Osteocyte (in vitro differentiated cells): Measurements from ENCODE around the gene PRELID3B. TPM values are rescaled to one million over a fixed set of nuclear protein-coding genes. Genes with fewer than 3 reads are reported as not detected.
A peak's percentile ranks its signal among the peaks of the same experiment; 100 is the strongest.

ENCODE experiments used
- DNase-seq: peaks from one replicate; pipeline ENCODE4 v3.0.0; 2021; ENCODE audit warnings: mixed read lengths; ENCODE audit not compliant: unreplicated experiment; ENCODE audit errors: extremely low spot score
- H3K27ac Mint-ChIP-seq: one replicate; pipeline ENCODE4 v1.8.0; 2021; ENCODE audit warnings: mild to moderate bottlenecking, mixed read lengths; ENCODE audit not compliant: unreplicated experiment
- H3K27me3 Mint-ChIP-seq: one replicate; pipeline ENCODE4 v1.8.0; 2021; ENCODE audit warnings: mixed read lengths; ENCODE audit not compliant: unreplicated experiment
- H3K36me3 Mint-ChIP-seq: one replicate; pipeline ENCODE4 v1.8.0; 2021; ENCODE audit warnings: mixed read lengths; ENCODE audit not compliant: unreplicated experiment
- H3K4me1 Mint-ChIP-seq: one replicate; pipeline ENCODE4 v1.8.0; 2021; ENCODE audit warnings: mixed read lengths; ENCODE audit not compliant: unreplicated experiment
- H3K4me3 Mint-ChIP-seq: one replicate; pipeline ENCODE4 v1.8.0; 2021; ENCODE audit warnings: mild to moderate bottlenecking, moderate library complexity, mixed read lengths; ENCODE audit not compliant: unreplicated experiment
- H3K9me3 Mint-ChIP-seq: one replicate; pipeline ENCODE4 v1.8.0; 2021; ENCODE audit warnings: mixed read lengths; ENCODE audit not compliant: unreplicated experiment
- total RNA-seq: library from RNA; stranded (reverse); gene quantifications from 2 replicates; pipeline ENCODE4 v1.2.1, GENCODE V29; 2021
- TF ChIP-seq, protein P1 (sequence below): fragments of 200-600 bp; sonication (generic); IDR thresholded peaks from 2 replicates; pipeline ENCODE4 v1.5.0; 2021; ENCODE audit warnings: antibody characterized with exemption, mild to moderate bottlenecking, moderate library complexity

PRELID3B gene
- total RNA-seq, 1 donor from 2014 or later: 45.1 TPM

GRCh38 chr20:59082981-59083380 is 40.4 kb upstream of the PRELID3B start:
- DNase-seq: no peak

DNA sequence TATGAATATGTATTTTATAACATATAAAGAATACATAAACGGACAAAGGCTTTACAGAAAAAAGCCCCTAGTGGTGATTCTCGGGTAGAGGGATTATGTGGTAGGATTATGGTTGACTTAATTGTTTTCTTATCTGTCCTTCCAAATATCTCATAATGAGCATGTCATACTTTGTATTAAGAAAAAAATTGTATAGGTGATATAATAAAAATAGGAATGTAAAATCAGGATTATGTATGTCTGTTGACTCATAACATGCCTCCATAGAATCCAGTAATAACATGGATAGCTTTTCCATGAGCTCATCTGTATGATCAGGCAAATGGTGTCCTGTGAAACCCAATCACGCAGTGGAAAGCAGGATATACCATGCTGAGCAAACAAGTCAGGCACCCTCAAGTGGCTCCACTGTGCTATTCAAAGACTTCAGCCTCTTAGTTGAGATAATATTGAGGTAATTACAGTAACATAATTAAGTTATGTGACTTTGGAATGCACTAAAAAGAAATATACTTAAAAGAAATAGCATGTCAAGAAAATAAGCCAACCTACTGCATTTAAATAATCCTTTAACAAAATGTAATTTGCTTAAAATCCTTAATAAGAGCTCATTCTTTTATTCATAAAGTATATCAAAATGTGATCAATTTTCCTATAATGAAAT is 39.6 kb upstream of the PRELID3B start:
- H3K27ac Mint-ChIP-seq: no peak overlapping the region
- H3K27me3 Mint-ChIP-seq: peaks cover 21% of the 10 kb centered on the region
- TF ChIP-seq, protein P1, sequence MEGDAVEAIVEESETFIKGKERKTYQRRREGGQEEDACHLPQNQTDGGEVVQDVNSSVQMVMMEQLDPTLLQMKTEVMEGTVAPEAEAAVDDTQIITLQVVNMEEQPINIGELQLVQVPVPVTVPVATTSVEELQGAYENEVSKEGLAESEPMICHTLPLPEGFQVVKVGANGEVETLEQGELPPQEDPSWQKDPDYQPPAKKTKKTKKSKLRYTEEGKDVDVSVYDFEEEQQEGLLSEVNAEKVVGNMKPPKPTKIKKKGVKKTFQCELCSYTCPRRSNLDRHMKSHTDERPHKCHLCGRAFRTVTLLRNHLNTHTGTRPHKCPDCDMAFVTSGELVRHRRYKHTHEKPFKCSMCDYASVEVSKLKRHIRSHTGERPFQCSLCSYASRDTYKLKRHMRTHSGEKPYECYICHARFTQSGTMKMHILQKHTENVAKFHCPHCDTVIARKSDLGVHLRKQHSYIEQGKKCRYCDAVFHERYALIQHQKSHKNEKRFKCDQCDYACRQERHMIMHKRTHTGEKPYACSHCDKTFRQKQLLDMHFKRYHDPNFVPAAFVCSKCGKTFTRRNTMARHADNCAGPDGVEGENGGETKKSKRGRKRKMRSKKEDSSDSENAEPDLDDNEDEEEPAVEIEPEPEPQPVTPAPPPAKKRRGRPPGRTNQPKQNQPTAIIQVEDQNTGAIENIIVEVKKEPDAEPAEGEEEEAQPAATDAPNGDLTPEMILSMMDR: peak; percentile 47
- H3K4me1 Mint-ChIP-seq: no peaks in the 10 kb centered on the region
- no peaks in the 10 kb centered on the region for H3K9me3 Mint-ChIP-seq
- no peak for DNase-seq
- H3K36me3 Mint-ChIP-seq: no peaks in the 10 kb centered on the region
- H3K4me3 Mint-ChIP-seq: no peak overlapping the region

More at GRCh38 chr20:59082981-59083380, 40.4 kb upstream of the PRELID3B start:
- Mint-ChIP-seq H3K9me3 (no peaks in the 10 kb centered on the region), H3K27ac (no peak overlapping the region), H3K36me3 (no peaks in the 10 kb centered on the region), H3K27me3 (peaks cover 16% of the 10 kb centered on the region), H3K4me1 (no peaks in the 10 kb centered on the region), H3K4me3 (no peak overlapping the region)
- TF ChIP-seq, protein P1: no peak

DNA sequence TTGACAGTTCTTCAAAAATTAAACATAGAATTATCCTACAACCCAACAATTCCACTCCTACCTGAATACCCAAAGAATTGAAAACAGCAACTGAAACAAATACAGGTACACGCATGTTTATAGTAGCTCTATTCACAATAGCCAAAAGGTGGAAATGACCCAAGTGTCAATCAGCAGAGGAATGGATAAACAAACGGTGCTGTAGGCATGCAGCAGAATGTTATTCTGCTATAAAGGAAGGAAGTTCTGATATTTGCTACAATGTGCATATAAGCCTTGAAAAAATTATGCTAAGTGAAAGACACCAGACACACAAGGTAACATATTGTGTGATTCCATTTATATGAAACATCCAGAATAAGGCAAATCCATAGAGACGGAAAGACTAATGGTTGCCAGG is 38.5 kb upstream of the PRELID3B start:
- TF ChIP-seq, protein P1: no peak
- Mint-ChIP-seq H3K36me3 (no peaks in the 10 kb centered on the region), H3K27me3 (peaks cover 23% of the 10 kb centered on the region), H3K4me1 (no peaks in the 10 kb centered on the region), H3K27ac (no peak overlapping the region), H3K4me3 (no peak overlapping the region), H3K9me3 (no peaks in the 10 kb centered on the region)
- no peak for DNase-seq

GRCh38 chr20:59078231-59078630 is 35.6 kb upstream of the PRELID3B start:
- TF ChIP-seq, protein P1: no peak
- no peak for DNase-seq
- Mint-ChIP-seq H3K36me3 (no peaks in the 10 kb centered on the region), H3K4me1 (no peaks in the 10 kb centered on the region), H3K27me3 (peaks cover 34% of the 10 kb centered on the region), H3K9me3 (no peaks in the 10 kb centered on the region), H3K4me3 (no peak overlapping the region), H3K27ac (no peak overlapping the region)

- H3K36me3 Mint-ChIP-seq: no peaks in the 10 kb centered on the region
- peaks cover 38% of the 10 kb centered on the region for H3K27me3 Mint-ChIP-seq
- H3K9me3 Mint-ChIP-seq: no peaks in the 10 kb centered on the region
- no peak for DNase-seq
- H3K27ac Mint-ChIP-seq: no peak overlapping the region
- TF ChIP-seq, protein P1: no peak
- no peaks in the 10 kb centered on the region for H3K4me1 Mint-ChIP-seq
- H3K4me3 Mint-ChIP-seq: no peak overlapping the region
Observed at GRCh38 chr20:59077705-59078104, 35.1 kb upstream of the PRELID3B start.
